EH (cell line): ENCODE measurements around the gene NEO1.
"Not testable (repeated sequence)": the region's sequence is repeated elsewhere in the genome, so short reads cannot be mapped to it uniquely, and the experiment has no call there.

Experiments
- DNase-seq: peaks from one replicate; pipeline ENCODE4 v3.0.0-alpha.2; 2015; ENCODE audit warnings: low read depth

Gene NEO1

DNA sequence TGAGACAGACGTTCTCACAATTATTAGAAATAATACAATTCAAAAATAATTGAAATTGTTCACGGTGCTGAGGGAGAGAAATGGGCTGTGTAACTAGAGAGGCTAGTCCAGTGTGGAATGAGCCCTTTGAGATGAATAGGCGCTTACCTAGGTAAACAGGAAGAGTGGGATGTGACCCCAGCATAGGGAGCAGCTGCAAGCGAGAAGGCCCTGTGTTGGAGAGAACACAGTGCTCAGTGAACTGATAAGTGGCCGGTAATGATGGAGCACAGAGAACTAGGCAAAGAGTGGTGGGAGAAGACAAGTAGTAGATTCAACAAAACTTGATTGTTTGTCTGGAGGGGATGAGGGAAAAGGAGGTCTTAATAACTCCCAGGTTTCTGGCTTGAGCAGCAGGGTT, 212.6 kb downstream of the NEO1 start:
- DNase-seq: no peak

- DNase-seq: peak; percentile 56
Observed at GRCh38 chr15:73265536-73266153, 213.4 kb downstream of the NEO1 start.

DNA sequence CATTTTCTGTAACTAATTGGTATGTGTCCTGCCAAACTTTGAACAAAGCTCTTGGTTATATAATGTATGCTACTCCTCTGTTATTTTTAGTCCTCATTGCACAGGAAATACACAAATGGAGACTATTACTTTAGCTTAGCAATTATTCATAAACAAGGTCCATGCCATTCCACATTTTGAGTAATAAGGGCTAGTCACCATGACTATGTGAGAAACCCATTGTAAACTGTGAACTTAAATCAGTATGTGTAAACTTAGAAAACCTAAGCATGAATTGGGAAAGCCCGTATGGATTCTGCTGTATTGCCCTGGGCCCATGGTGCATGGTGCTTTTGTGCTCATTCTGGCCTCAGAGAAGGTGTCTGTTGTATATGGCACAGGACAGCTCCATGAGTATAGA, 216.2 kb downstream of the NEO1 start:
- DNase-seq: no peak

DNA sequence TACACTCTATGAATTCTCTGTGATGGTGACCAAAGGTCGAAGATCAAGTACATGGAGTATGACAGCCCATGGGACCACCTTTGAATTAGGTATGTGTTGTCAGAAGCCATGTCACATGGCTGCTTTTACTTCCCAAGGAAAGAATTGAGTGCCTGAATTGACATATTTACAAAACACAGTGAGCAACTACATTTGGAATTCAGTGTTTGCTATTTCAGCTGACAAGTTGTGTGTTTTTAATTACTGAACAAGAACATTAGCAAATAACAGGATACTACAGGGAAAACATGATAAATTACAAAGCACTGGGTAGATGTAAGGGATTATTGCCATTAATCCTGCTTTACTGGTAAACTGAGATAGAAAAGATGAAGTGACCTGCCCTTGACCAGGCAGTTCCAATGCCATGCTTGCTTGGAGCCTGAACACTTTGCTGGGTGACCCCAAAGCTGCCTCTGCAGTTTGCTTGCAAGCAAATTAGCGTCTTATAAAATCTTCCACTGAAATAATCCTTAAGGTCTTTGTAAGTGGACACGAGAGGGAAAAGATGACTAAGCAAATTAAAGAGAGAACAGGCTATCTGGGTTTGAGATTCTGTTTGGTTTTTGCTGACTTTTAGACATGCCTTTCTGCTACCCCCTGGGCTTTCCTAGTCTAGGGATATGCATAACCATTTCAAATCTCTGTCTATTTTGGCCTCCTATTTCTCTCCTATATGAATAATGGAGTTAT, 218.3 kb downstream of the NEO1 start:
- no peak for DNase-seq

DNA sequence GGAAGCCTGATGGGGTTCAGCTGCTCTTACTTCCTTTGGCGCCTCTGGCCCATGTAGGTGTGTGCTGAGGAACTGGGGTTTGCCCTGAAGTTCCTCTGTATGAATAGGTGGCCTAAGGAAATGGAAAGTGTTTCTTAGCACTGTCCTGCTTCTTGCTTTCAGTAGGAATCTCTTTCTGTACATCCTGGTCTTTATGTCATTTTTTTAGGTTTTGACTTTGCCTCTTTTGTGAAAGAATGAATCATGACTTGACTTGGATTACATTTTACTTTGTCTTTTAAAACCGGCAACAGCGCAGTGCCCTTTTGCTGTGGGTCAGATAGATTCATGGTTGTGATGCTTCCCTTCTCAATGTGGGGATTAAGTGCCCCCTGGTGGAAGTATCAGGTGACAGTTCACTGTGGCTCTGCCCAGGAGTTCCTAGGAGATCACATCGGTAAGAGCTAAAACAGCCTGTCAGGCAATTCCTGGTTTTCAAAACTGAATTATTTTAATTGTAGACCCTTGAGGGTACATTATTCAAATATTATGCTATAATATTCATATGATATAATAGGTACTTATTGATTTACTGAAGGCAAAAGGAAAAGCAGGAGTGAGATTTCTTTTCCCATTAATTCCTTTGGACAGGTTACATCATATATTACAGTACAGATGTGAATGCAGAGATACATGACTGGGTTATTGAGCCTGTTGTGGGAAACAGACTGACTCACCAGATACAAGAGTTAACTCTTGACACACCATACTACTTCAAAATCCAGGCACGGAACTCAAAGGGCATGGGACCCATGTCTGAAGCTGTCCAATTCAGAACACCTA, 221.1 kb downstream of the NEO1 start:
- DNase-seq: peak; percentile 61

- no peak for DNase-seq
Observed at GRCh38 chr15:73275862-73276261, 223.6 kb downstream of the NEO1 start.

DNA sequence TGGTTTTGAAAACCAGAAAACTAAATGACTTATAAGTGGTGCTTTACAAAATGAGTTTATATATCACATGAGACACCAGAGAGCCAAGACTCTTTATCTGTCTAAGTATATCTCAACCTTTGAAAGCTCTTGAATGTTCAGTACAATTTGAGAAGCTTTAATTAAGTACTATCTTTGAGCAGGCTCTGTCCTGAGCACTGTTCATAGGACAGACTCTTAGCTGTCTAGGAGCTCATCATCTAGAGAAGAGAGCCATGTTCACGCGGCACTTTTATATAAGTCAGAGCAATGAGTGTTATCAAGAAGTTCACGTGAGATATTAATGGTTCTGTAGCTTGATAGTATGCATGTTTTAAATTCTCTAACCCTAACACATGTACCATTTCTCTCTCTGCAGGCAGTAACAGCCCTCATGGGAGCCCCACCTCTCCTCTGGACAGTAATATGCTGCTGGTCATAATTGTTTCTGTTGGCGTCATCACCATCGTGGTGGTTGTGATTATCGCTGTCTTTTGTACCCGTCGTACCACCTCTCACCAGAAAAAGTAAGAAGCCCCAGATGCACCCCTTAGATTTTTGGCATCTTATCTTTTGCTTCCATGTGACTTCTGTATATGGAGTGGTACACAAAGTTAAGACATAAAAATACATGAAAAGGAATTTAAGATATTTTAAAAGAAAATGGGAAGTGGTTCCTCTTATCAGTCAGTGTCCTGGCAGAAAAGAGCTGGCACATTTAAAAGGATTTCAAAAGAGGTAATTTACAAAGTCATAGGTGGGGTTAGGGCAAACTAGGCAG, 230.5 kb downstream of the NEO1 start:
- no peak for DNase-seq

DNA sequence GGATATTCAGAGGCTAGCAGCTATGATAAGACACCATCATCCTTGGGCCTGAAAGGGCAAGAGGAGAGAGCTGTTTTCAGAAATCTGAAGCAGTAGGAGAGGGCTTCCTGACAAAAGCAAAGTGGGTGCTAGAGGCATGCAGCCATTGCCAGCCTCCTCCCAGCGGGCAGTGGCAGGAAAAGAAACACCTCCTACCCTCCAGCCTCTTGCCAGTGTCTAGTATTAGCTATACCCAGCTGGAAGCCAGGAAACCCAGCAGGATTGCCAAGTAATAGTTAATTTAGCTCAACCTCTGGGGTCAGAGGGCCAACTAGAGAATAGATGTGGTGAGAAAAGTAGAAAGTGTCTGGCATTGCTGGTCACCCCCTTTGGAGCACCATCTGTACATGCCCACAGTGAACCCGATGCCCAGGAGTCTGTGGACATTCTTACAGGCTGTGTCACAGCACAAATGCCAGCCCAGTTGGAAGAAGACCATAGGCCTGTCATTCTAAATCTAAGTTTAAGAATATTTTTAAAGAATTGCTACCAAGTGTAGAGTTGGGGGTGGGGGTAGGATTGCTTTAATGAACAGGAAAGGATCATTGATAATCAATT, 231.2 kb downstream of the NEO1 start:
- no peak for DNase-seq

DNA sequence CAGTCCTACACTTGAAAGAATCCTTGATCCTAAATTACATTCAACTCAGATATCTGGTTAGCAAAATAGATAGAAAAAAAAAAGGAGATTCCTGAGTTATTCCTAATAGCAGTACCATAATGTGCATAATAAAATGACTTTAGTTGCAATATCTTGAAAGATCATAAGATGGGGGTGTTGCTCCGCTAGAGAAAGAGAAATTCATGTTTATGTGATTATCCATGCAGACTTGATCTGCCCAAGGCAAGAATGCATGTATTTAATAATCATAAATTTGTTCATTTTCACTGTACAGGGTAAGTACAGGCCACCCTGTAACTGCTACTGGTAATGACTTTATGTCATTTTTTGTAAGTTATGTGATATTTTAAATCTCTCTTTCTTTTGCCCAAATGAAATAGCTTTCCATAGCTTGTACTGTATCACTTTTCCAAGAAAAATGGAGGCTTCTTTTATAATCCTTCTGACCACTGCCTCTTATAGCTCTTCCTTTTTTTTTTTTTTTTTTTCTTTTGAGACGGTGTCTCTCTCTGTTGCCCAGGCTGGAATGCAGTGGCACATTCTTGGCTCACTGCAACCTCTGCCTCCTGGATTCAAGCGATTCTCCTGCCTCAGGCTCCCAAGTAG, 231.9 kb downstream of the NEO1 start:
- peak; percentile 28 for DNase-seq

- no peak for DNase-seq
Observed at GRCh38 chr15:73286311-73286710, 234.0 kb downstream of the NEO1 start.

GRCh38 chr15:73287019-73287418, 234.8 kb downstream of the NEO1 start:
- no peak for DNase-seq

- DNase-seq: no peak
Observed at GRCh38 chr15:73291441-73291840, 239.2 kb downstream of the NEO1 start.

- no peak for DNase-seq
Observed at GRCh38 chr15:73293773-73294172, 241.5 kb downstream of the NEO1 start.

GRCh38 chr15:73295630-73296286, 243.5 kb downstream of the NEO1 start:
- DNase-seq: no peak

GRCh38 chr15:73296609-73297353, 244.5 kb downstream of the NEO1 start:
- no peak for DNase-seq

DNA sequence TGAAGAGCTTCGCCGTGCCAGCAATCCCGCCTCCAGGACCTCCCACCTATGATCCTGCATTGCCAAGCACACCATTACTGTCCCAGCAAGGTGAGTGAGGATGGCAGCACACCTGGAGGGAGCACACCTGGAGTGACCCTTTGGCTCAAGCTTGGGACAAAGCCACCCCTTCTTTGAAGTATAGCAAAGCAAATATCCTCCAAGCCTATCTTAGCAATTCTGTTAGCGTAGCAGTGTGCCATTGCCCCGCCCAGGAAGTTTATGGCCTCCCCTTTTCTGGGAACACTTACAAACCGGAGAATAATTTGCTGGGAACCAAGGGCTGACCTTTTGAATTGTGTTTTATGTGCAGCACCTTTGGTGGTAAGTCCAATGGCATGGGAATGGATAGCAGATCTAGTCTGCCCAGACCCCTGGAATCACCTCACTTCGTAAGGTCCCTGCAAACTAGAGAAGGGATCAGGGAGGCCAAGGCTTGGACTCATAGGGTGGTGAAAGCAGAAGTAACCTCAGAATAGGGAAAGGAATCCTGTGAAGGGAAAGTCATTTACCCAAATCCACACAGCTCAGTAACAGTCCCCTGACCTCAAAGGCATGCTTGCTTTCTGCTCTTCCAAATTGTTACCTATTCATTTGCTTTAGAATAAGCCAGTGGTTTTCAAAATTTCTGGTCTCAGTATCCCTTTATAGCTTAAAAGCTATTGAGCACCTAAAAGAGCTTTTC, 246.4 kb downstream of the NEO1 start:
- DNase-seq: no peak

DNA sequence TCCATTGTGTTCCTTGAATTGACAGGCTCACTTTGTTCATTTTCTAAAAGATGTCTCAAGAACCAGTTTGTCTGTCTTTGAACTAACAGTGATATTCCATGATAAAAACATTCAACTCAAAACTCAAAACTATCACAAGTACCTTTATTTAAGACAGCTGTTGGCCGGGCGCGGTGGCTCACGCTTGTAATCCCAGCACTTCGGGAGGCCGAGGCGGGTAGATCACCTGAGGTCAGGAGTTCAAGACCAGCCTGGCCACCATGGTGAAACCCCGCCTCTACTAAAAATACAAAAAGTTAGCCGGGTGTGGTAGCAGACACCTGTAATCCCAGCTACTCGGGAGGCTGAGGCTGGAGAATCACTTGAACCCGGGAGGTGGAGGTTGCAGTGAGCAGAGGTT, 248.0 kb downstream of the NEO1 start:
- DNase-seq: not testable (repeated sequence)

DNA sequence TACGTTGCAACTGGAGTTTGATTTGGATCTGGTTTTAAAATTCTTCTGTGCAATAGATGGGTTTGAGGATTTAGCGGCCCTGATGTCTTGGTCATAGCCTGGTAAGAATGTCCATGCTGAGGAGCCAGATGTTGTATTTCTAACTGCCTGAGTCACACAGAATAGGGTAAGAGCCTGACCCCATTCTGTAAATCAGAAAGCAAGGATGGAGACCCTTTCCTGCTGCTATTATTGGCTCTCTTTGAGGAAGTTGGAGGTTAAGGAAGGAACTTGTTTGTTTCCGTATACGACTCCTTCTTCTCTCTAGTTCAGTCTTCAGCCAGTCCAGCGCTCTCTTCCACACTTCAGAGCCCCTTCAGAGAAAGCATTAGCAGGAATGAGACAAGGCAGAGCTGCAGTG, 251.4 kb downstream of the NEO1 start:
- DNase-seq: no peak
